ENCODE data around the gene CMTM7. TPM values are rescaled to one million over a fixed set of nuclear protein-coding genes. Genes with fewer than 3 reads are reported as not detected.
A peak's percentile ranks its signal among the peaks of the same experiment; 100 is the strongest.

CMTM7 gene
- total and polyA plus RNA-seq, 9 of the 15 experiments (the other 6 are each of a cell fraction or from before 2014, with no cell fraction given), result 0.03 to 1.6 (median 0.42) TPM; not detected in 4

- Histone ChIP-seq H3K27ac (ENCODE audit: extremely low read depth, low read depth, low read length) (no peak overlapping the region), H3K36me3 (ENCODE audit: control insufficient read depth, insufficient read depth, low read length) (no peaks in the 10 kb centered on the region), H3K27me3 (ENCODE audit: control insufficient read depth in 2 of 2, insufficient read depth in 2 of 2, low read length in 2 of 2) (peaks cover 27 to 52% of the 10 kb centered on the region in 2 experiments), H3K4me2 (ENCODE audit: insufficient read depth, low read length) (no peak overlapping the region), H3K9me3 (replicated peaks; ENCODE audit: control insufficient read depth, insufficient read depth, low read depth, low read length) (no peaks in the 10 kb centered on the region), H3K9ac (ENCODE audit: insufficient read depth in 1 of 2, low read depth in 2 of 2, low read length in 2 of 2) (no peak overlapping the region), H3K9me1 (ENCODE audit: control insufficient read depth, insufficient read depth, low read length) (no peaks in the 10 kb centered on the region), H3K79me2 (ENCODE audit: control insufficient read depth, insufficient read depth, low read length) (no peaks in the 10 kb centered on the region), H3K4me3 (no peak overlapping the region), H2AFZ (ENCODE audit: low read depth, low read length) (no peak overlapping the region), H3K4me1 (replicated peaks in 1 of 2; ENCODE audit: control insufficient read depth in 2 of 2, insufficient read depth in 2 of 2, low read length in 2 of 2) (no peaks in the 10 kb centered on the region; a peak in 1 of 5 replicates), H4K20me1 (replicated peaks; ENCODE audit: control insufficient read depth, insufficient read depth, low read length) (no peaks in the 10 kb centered on the region)
- TF ChIP-seq RFX1 (IDR thresholded peaks at IDR 0.05) (peak; percentile 39; the same call in 1 of the 2 replicates), SIN3B (IDR thresholded peaks at IDR 0.05; ENCODE audit: low read depth) (no peak), TEAD2 (tag; IDR thresholded peaks at IDR 0.05) (no peak), SIX5 (IDR thresholded peaks at IDR 0.05; ENCODE audit: borderline replicate concordance in 1 of 2, insufficient read depth in 1 of 2, low read depth in 1 of 2, low read length in 2 of 2) (no peak), ATF6 (CRISPR knock-in tag; IDR thresholded peaks at IDR 0.05) (no peak), GABPB2 (CRISPR knock-in tag; conservative IDR thresholded peaks at IDR 0.05) (no peak)
- DNase-seq (ENCODE audit: extremely low read depth in 1 of 4, low spot score in 3 of 4) (no peak), ATAC-seq (no peak), FAIRE-seq (no peak)
- intact Hi-C loops (cut with micrococcal nuclease), result no loop called here
- 2% methylated on average over 6 of the region's 6 CpGs for WGBS (ENCODE audit: insufficient coverage, low coverage, missing lambda C conversion rate)
- ChIA-PET CTCF (ENCODE audit: low intra/inter-chr PET ratio) (no interaction called here), POLR2A (interaction anchor here (0.5 to 1.1 kb wide), 5 partner anchors 9 to 326 kb away, joined by 3 to 4 read pairs (median 3); no protein-coding TSS in a partner anchor)
- in situ Hi-C loops (cut with MboI), result no loop called here
- no TSS peak for BruUV-seq (replicated peaks)
These were observed 40.5 kb downstream of the CMTM7 start for GRCh38 chr3:32432045-32432710.

Measured in K562 (cell line).